HG02981 (cell line): Measurements from ENCODE around the gene CD209.
"Not testable (repeated sequence)": the region's sequence is repeated elsewhere in the genome, so short reads cannot be mapped to it uniquely, and the experiment has no call there.

Experiments used
- ATAC-seq: cut with Tn5 transposase; IDR thresholded peaks from one replicate; pipeline ENCODE4 v1.9.1; 2021; ENCODE audit warnings: mild to moderate bottlenecking, moderate library complexity; ENCODE audit not compliant: unreplicated experiment

Gene CD209

DNA sequence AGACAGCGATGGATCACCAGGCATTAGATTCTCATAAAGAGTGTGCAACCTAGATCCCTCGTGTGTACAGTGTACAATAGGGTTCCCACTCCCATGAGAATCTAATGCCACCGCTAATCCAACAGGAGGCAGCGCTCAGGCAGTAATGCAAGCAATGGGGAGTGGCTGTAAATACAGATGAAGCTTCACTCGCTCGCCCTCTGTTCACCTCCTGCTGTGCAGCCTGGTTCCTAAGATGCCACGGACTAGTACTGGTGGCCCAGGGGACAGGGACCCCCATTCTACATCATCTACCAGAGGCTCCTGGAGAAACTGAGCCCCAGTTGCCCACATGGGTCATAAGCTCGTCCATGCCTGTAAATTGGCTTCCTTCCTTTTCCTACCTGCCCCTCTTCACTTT lies 23.7 kb upstream of the CD209 start:
- ATAC-seq = no peak

DNA sequence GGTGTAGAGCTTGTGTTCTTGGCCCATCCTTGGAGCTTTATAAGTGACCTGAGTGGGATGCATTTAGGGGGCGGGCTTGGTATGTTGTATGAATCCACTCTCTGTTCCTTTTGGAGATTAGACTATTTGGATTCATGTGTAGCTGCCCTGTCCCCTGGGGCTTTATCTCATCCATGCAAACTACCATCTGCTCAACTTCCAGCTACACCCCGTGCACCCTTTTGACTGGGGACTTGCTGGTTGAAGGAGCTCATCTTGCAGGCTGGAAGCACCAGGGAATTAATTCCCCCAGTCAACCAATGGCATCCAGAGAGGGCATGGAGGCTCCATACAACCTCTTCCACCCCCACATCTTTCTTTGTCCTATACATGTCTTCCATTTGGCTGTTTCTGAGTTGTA lies 21.8 kb upstream of the CD209 start:
- no peak for ATAC-seq

DNA sequence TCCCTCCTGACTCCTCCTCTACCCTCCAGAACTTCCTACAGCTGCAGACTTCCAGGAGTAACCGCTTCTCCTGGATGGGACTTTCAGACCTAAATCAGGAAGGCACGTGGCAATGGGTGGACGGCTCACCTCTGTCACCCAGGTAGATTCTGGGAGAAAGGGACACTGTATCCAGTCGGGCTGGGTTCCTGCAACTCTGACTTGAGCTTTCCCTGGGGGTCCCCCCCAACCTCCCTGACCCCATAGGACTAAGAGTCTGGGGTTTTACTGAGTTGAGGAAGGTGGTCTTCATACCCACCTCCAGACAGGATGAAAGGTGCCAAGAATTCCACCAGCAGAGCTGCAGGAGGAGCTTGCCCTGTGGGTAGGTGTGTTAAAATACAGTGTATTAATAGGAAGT lies 20.2 kb upstream of the CD209 start:
- ATAC-seq = no peak

DNA sequence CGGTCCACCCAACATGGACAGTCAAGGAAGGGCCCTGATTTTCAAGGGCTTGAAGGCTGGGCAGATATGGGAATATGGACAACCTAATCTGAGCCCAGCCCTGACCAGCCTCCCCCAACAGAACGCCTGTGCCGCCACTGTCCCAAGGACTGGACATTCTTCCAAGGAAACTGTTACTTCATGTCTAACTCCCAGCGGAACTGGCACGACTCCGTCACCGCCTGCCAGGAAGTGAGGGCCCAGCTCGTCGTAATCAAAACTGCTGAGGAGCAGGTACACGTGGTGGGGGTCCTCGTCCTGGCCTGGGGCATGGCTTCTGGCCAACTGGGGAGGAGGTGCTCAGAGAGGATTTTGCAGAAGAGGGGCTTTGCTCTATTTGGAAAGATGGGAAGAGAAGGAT lies 19.2 kb upstream of the CD209 start:
- ATAC-seq = no peak

DNA sequence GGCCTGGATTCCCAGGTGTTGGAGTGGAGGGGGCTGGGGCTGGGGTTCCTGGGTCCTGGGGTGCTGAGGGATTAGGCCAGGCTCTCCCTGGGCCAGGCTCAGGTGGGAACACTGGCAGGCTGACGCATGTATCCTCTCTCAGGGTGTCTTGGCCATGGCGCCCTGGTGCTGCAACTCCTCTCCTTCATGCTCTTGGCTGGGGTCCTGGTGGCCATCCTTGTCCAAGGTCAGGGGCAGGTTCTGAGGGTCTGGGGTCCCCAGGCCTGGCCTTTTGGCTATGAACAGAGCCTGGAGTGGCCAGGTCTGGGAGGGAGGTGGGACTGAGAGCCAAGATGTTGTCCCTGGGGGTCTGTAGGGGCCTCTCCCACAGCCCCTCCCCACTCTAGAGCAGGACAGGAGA lies 17.7 kb upstream of the CD209 start:
- not testable (repeated sequence) for ATAC-seq

DNA sequence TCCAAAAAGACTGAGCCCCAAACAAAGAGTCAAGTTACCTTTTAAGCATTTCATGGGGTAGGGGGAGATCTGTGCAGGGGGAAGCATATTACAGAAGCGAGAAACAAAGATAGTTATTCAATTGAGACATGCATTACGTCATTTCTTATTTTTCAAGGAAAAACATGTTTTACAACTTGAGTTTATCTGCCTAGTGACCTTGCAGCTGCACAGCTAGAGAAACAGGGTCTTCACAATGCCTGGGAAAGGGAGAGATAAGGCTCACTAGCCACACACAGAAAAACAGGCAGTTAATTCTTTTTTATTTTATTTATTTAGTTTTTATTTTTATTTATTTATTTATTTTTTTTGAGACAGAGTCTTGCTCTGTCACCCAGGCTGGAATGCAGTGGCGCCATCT lies 16.8 kb upstream of the CD209 start:
- not testable (repeated sequence) for ATAC-seq

DNA sequence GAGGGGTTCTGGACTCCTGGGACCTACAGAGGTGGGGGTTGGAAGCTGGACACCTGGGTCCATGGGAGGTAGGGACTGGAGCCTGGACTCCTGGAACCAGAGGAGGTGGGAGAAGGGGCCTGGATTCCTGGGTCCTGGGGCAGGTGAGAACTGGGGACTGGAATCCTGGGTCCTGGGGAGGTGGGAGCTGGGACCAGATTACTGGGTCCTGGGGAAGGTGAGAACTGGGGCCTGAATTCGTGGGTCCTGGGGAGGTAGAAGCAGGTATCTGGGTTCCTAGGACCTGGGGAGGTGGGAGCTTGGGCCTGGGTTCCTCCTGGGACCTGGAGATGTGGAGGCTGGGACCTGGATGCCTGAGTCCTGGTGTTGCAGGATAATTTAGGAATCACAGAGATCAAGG lies 16.4 kb upstream of the CD209 start:
- no peak for ATAC-seq

DNA sequence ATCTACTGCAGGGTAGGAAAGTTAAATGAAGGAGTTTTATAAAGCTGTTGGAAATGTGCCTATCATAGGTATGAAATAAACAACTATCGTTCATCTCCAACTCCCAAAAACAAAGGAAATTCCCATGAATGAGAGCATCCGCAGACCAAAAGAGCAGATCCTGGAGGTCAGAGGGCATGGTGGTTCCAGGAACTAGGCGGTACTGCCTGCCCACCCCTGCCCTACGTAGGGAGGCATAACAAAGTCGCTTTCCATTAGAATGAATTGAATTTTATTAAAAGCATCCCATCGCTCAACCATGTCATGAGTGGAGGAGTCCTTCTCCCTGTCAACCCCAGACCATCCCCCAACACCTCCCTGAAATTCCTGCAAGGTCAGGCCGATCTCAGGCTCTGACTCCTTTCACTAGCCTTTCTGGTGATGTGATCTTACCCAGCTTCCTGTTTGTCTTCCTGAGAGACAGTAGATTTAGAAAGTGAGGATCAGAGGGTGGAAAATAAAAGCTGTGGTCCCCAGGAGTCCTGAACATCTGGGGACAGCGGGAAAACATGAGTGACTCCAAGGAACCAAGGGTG lies 15.5 kb upstream of the CD209 start, which contains the start of gene CLEC4M:
CLEC4M (plus strand) TSS at position 525 of the 575 bp plus-strand sequence; CDS start at position 549, 24 bp downstream.
- ATAC-seq = no peak

DNA sequence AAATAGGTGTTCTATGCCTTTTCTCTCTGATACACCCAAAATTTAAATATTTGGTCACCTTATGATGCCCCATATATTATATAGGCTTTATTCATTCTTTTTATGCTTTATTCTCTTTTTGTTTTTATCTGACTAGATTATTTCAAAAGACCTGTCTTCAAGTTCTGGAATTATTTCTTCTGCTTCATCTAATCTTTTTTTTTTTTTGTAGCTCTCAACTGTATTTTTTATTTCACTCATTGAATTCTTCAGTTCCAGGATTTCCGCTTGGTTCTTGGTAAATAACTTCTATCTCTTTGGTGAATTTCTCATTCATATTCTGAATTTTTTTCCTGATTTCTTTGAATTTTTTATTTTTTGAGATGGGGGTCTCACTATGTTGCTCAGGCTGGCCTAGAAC lies 11.8 kb upstream of the CD209 start:
- no peak for ATAC-seq

DNA sequence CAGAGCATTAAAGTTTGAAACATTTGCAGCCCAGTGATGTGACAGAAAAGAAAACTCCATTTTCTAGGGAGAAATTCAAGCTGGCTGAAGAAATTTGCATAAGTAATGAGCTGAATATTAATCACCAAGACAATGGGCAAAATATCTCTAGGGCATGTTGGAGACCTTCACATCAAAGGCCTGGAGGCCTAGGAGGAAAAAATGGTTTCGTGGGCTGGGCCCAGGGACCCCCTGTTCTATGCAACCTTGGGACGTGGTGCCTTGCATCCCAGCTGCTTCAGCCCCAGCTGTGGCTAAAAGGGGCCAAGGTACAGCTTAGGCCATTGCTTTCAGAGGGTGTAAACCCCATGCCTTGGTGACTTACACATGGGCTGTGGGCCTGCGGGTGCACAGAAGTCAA lies 10.0 kb upstream of the CD209 start:
- ATAC-seq = no peak

DNA sequence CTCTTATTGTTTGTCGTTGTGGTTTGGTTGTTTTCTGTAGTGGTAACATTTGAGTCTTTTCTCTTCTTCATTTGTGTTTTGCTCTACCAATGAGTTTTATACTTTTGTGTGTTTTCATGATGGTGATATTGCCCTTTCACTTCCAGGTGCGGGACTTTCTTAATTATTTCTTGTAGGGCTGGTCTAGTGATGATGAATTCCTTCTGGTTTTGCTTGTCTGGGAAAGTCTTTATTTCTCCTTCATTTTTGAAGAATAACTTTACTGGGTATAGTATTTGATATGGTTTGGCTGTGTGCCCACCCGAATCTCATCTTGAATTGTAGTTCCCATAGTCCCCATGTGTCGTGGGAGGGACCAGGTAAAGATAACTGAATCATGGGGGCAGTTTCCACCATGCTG lies 8.9 kb upstream of the CD209 start:
- no peak for ATAC-seq

DNA sequence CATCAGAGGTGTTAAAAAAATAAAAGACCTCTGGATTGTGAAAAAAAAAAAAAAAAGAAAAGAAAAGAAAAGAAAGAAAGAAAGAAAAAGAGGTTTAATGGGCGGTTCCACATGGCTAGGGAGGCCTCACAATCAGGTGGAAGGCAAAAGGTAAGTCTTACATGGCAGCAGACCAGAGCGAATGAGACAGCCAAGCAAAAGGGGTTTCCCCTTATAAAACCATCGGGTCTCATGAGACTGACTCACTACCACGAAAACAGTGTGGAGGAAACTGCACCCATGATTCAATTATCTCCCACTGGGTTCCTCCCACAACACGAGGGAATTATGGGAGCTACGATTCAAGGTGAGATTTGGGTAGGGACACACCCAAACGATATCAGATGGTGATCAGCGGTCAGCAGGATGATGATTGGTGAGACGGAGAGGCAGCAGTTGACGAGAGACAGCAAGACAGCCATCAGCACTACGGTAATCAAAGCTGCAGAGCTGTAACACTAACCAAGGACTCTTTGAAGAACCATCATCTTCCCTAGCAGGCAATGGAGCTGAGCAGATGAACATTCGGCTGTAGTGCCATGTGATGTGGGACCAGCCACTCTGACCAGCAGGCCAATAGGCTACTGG lies 3.9 kb upstream of the CD209 start:
- no peak for ATAC-seq

DNA sequence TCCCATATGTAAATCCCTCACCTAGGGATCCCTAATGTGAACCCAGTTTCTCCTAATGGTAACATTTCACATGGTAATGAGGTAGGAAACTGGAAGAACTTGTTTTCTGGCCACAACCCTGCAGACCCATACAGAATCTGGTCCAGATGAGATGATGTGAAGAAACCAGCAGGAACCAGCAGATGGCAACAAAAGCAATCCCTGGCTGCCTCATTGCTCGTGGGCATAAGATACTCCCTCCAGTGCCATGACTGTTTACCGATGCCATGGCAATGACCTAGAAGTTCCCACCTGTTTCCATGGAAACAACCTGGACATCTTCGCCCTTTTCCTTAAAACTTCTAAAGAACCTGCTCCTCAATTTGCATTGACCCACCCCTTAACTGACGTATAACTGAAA lies 1.4 kb upstream of the CD209 start:
- no peak for ATAC-seq

DNA sequence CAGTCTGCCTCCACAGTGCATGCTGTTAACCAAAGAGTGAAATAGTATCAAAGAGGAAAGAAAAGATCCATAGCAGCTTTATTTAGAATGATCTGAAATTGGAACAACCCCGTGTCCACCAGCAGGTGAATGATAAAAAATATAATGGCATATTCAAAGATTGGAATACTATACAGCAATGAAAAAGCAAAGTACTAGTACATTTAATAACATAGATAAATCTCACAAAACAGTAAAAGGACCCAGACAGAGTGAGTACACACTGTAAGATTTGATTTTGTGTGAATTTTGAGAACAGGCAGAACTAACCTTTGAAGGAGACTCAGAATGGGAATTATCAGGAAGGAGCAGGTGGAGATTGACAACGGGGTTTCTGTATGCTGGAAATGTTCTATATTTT lies 837 bp upstream of the CD209 start:
- ATAC-seq = no peak

DNA sequence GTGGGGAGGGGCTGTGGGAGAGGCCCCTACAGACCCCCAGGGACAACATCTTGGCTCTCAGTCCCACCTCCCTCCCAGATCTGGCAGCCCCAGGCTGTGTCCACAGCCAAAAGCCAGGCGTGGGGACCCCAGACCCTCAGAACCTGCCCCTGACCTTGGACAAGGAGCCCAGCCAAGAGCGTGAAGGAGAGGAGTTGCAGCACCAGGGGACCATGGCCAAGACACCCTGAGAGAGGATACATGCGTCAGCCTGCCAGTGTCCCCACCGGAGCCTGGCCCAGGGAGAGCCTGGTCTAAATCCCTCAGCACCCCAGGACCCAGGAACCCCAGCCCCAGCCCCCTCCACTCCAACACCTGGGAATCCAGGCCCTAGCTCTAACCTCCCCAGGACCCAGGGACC lies 1.0 kb downstream of the CD209 start:
- not testable (repeated sequence) for ATAC-seq

DNA sequence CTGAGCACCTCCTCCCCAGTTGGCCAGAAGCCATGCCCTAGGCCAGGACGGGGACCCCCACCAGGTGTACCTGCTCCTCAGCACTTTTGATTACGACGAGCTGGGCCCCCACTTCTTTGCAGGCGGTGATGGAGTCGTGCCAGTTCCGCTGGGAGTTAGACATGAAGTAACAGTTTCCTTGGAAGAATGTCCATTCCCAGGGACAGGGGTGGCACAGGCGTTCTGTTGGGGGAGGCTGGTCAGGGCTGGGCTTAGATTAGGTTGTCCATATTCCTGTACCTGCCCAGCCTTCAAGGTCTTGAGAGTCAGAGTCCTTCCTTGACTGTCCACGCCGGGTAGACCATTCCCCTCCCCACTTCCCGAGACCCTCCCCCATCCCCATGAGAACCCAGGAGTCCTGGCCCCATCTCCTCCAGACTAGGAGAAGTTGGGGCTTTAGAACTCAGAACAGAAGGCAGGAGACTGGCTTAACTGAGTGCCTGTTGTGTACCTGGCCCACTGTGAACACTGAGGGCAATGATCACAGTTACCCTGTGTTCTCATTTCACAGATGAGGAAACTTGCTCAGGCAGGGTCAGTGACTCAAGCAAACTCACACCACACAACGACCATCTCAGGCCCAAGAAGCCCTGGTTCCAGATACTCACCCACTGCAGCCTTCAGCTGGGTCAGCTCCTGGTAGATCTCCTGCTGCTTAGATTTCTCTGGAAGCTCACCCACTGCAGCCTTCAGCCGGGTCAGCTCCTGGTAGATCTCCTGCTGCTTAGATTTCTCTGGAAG lies 2.3 kb downstream of the CD209 start:
- no peak for ATAC-seq

DNA sequence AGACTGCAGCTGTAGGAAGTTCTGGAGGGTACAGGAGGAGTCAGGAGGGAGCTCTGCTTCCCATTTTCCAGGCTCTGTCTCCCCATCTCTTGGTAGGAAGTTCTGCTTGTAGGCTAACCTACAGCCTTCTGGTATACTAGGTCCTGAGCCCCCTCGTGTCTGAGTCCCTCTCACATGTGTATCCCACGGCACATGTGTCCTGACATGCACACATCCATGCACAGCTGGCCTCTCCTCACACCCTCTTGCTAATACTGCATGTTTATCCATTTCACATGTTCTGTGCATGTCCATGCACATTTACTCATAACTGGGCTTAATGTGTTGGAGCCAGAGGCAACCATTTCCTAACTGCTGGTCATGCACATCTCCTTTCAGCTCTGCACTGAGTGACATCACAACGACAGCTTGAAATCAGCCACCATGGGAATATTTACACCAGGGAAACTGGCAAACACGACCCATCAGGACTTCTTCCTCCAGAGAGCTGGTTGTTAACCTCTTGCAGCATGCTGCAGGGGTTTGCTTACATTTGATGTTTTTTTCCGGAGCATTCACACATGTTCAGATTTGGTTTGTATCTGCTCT lies 3.0 kb downstream of the CD209 start:
- no peak for ATAC-seq

DNA sequence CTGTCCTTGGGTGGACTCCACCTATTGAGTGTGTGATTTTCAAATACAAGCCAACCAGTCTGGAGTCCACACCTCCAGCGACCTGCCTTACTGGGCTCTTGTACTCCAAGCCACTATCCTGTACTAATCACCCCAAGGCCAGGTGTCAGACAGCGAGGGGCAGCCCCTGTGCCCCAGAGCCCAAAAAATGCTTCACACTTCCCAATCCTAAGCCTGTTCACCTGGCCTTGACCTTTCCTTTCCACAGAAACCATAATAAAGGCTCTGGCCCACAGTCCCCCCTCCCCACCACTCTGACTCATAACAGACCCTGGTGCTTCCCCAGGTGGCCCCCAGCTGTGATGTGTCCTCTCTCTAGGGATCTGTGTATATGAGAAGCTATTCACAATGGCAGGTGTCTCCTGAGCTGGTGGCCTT lies 3.9 kb downstream of the CD209 start:
- ATAC-seq = no peak

DNA sequence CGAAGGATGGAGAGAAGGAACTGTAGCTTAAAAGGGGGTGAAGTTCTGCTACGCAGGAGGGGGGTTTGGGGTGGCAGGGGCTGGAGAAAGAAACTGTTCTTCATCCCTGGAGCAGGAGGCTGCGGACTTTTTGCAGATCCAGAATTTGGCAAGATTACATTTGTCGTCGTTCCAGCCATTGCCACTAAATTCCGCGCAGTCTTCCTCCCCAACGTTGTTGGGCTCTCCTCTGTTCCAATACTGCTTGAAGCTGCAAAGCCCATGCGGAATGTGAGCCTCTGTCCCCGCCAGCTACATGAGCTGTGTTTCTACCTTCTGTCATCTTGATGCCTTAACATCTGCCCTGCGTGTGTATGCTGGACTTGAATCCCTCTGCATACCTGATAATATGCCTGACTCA lies 4.3 kb downstream of the CD209 start:
- no peak for ATAC-seq

DNA sequence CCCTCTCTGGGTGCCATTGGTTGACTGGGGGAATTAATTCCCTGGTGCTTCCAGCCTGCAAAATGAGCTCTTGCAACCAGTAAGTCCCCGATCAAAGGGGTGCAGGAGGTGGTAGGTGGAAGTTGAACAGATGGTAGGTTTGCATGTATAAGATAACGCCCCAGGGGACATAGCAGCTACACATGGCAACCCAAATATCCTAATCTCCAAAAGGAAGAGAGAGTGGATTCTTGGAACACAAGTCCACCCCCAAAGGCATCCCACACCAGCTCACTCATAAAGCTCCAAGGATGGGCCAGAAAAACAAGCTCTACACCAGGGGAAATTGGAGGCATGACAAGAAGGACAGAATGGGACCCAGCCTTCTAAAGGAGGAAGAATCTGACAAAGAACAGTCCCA lies 4.8 kb downstream of the CD209 start:
- ATAC-seq = no peak

DNA sequence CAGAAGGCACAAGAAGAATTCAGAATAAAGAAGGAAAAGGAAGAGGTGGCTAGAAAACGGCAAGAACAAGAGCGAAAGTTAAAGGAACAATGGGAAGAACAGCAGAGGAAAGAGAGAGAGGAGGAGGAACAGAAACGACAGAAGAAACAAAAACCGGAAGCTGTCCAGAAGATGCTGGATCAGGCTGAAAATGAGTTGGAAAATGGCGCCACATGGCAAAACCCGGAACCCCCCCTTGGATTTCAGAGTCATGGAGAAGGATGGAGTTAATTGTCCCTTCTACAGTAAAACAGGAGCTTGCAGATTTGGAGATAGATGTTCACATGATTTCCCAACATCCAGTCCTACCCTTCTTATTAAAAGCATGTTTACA lies 6.7 kb downstream of the CD209 start:
- ATAC-seq = no peak
